GM19193 (cell line): ENCODE measurements around the gene ALDH1A2.

Source experiments
- POLR2A ChIP-seq: IDR thresholded peaks from 4 replicates; pipeline ENCODE4 v1.6.1; 2011; ENCODE audit not compliant: insufficient read depth, insufficient read length; ENCODE audit errors: extremely low read depth

ALDH1A2 gene

GRCh38 chr15:58065445-58066041 lies at the start of gene ALDH1A2:
Gene ALDH1A2 (minus strand): TSS chr15:58065711. CDS start chr15:58065650, 61 bp downstream.
- TF ChIP-seq POLR2A: no peak

GRCh38 chr15:58114812-58115211 lies 49.3 kb upstream of the ALDH1A2 start:
- TF ChIP-seq POLR2A: no peak

DNA sequence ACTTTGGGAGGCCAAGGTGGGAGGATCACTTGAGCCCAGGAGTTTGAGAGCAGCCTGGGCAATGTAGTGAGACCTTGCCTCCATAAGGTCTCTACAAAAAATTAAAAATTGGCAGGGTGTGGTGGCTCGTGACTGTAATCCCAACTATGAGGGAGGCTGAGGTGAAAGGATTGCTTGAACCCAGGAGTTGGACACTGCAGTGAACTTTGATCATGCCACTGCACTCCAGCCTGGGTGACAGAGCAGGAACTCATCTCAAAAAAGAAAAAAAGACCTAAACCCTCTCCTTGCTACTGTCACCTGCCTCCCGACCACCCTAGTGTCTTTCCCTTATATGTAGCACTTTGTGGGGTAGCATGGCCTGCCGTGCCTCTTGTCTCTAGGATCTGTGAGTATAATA lies 48.9 kb upstream of the ALDH1A2 start:
- no peak for TF ChIP-seq POLR2A

DNA sequence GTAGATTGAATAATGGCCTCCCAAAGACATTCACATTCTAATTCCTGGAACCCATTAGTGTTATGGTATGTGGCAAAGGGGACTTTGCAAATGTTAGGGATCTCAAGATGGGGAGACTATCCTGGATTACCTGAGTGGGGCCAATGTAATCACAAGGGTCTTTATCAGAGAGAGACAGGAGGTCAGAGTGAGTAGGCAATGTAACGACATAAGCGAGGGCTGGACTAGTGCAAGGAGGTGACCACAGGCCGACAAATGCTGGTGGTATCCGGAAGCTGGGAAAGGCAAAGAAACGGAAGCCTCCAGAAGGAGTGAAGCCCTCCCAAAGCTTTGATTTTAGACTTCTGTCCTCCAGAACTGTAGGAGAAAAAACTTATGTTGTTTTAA lies 46.2 kb upstream of the ALDH1A2 start:
- no peak for TF ChIP-seq POLR2A

DNA sequence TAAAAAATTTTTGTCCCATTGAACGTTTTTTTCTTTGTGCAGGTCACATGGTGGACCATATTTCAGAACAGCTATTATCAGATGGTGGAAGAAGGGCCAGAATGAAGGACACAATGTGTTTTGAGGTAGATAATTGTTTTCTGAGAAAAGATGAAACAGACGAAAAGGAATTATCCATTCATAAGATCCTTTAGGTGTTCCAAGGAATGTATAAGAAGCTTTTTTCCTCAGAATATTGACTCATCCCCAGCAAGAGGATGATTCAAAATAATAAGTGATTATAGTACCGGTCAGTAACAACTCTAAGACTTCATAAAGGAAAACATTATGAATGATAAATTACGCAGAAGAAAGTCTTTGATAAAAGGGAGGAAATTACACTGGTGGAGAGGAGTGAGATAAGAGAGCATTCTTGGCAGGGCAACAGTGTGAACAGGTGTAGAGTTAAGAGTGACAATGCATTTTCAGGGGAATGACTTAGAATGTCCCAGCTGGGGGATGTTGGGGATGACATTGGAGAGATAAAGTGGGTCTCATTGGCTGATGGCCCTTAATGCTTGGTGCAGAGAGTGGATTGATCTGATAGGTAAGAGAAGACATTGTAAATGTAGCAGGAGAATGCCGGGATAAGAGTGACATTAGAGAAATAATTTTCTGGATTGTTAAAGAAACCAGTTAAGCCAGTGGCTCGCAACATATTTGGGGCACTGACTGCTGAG lies 45.6 kb upstream of the ALDH1A2 start:
- TF ChIP-seq POLR2A: no peak

DNA sequence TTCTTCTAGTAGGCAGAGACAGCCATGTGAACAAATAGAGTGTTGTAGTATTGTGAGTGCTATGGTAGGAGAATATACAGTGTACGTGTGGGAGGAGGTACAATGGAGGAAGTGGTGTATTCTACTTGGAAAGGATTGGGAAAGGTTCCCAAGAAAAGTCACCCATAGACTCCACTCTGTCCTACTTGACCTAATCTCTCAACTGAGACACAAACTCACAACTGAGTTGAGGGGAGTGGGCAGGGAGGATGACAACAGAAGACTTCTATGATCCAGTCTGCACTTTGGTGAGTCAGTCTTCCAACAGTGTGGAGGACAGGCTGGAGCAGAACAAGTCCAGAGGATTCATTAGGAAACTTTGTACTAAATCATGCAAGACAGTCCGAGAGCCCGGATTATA lies 43.9 kb upstream of the ALDH1A2 start:
- no peak for TF ChIP-seq POLR2A

GRCh38 chr15:58108117-58108516 lies 42.6 kb upstream of the ALDH1A2 start:
- no peak for TF ChIP-seq POLR2A

- no peak for TF ChIP-seq POLR2A
Measured at GRCh38 chr15:58103482-58103881, 38.0 kb upstream of the ALDH1A2 start.

GRCh38 chr15:58096529-58097084 lies 31.1 kb upstream of the ALDH1A2 start:
- TF ChIP-seq POLR2A: no peak

DNA sequence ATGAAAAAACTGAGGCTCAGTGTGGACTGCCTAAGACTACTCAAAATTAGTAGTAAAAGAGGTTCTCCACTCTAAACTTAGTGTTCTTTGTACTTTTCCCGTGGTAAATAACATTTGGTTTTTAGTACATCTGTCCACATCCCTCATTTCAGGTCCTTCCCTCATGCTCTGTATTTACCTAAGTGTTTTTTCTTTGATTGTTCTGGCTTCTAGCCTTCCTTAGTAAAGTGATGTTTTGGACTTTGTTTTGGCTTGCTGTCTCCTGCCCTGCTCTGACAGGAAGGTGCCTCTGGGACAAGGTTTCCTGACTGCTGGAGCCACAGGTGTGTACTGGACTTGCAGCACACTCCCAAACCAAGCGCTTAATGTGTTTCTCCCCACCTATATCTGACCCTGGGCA lies 29.9 kb upstream of the ALDH1A2 start:
- no peak for TF ChIP-seq POLR2A

- TF ChIP-seq POLR2A: no peak
Measured at GRCh38 chr15:58087871-58088270, 22.4 kb upstream of the ALDH1A2 start.

DNA sequence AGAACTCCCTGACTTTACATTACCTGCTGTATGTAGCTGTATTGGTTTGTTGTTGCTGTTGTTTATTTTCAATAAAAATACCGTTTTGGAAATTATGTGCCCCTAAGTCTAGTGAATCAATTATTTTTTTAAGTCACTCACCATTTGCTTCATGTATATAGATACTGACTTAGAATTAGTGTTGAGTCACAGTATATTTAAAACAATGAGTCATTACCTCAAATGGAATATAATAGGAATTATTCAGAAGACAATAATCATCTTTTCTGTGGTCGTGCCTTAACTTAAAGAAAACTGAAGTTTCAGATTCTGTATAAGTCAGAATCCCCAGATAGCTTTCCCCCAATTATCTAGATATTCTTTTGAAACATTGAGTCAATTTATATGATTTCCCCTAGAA lies 21.0 kb upstream of the ALDH1A2 start:
- no peak for TF ChIP-seq POLR2A

GRCh38 chr15:58083526-58083925 lies 18.0 kb upstream of the ALDH1A2 start:
- TF ChIP-seq POLR2A: no peak

DNA sequence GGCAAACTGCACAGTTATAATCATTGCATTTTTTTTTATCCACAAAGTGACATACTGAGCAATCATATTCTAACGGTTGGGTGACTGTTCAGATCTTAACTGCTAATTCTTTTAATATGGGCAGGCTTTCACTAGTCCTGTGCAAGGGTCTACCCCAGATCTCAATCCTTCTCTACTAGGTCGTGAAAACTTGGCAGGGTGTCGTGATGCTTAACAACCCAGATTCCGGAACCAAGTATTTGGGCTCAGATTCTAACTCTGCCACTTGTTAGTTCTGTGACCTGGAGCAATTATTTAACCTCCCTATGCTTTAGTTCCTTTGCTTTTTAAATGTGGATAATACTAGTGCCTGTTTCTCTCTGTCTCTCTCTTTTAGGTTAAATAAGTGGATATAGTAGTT lies 16.4 kb upstream of the ALDH1A2 start:
- TF ChIP-seq POLR2A: no peak

DNA sequence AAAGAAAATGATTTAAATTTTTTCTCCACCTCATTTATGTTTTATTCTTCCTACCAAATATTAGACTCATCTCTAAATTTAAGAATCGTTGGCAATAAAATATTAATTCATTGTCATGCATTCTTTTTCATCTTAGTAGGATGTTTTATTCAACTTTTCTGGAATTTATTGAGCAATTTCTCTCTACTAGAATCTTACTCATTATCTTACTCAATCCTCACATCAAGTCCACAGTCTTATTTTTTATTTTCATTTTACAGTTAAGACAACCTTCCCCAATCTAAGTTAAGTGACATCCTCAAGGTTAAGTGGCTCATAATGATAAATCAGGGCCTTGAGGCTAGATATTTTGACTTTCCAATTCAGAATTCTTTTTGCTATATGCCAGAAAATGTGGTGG lies 15.9 kb upstream of the ALDH1A2 start:
- TF ChIP-seq POLR2A: no peak

DNA sequence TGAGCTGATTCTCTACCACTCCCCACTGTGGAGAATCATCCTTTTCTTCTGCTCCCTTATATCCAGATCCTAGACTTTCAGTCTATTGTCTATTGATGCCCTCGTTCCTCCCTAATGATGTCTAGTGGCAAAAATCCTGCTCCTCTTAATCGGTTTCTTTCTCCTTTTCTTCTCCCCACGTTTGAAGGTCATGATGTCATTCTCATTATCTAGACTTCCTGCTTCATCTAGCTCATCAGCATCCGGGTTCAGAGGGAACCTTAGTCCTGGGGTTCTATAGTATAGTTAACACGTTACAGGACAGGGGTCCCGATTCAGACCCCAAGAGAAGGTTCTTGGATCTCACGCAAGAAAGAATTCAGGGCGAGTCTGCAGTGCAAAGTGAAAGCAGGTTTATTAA lies 14.9 kb upstream of the ALDH1A2 start:
- TF ChIP-seq POLR2A: no peak
